A673 (cell line): ENCODE data around the gene KRTAP5-10.

ENCODE experiments used
- CTCF ChIP-seq: fragments of 300-800, 200-600 bp; sonication (generic); conservative IDR thresholded peaks from 2 replicates; pipeline ENCODE4 v1.5.1; 2017; ENCODE audit warnings: low read depth, mild to moderate bottlenecking, antibody characterized with exemption, low read length, moderate library complexity, mixed read lengths
- EZH2 ChIP-seq: fragments of 200-600 bp; sonication (generic); IDR thresholded peaks from 2 replicates; pipeline ENCODE4 v1.6.1; 2017; ENCODE audit warnings: borderline replicate concordance, low read depth, mild to moderate bottlenecking, mixed read lengths, antibody characterized with exemption, low read length; ENCODE audit not compliant: poor library complexity, severe bottlenecking

GRCh38 chr11:71572811-71573210 lies 7.4 kb downstream of the KRTAP5-10 start:
- TF ChIP-seq CTCF, result no peak
- TF ChIP-seq EZH2, result no peak
